ENCODE data around the gene KBTBD12.

DNA sequence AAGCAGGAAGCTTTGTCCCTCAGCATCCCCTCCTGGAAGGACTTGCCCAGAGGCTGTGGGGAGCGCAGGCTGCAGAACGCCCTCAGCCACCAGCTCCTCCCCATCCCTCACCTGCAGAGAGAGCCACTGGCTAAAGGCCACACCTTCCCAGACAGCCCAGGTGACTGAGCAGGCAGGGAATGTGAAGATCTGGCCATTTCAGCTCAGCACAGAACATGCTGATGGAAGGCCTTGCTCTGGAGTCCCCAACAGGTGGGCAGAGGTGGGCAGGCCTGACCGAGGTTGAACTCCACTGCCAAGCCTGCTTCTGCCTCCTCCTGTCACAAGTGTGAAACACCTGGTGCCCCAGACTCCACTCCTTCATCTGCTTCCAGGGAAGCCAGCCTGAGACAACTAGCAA is 86.5 kb downstream of the KBTBD12 start:
- TF ChIP-seq POLR2A (IDR thresholded peaks at IDR 0.05; ENCODE audit: low read depth, low read length) (no peak), POLR2AphosphoS5 (IDR thresholded peaks at IDR 0.05; ENCODE audit: low read depth, low read length) (no peak), SPI1 (IDR thresholded peaks at IDR 0.05; ENCODE audit: low read depth, low read length) (no peak), TAF1 (IDR thresholded peaks at IDR 0.05; ENCODE audit: low read depth, low read length) (no peak), POU2F2 (IDR thresholded peaks at IDR 0.05; ENCODE audit: low read depth, low read length) (no peak)

Data from GM12891 (cell line).